Pancreas (tissue), 10 donors: ENCODE data around the gene EGFLAM. TPM values are rescaled to one million over a fixed set of nuclear protein-coding genes. Genes with fewer than 3 reads are reported as not detected.

Experiments used
- ATAC-seq, 4 donors: fragments of 200-7000 bp; cut with Tn5 transposase; one replicate each; pipeline versions ENCODE4 v1.8.0 to v1.9.1; 2020; ENCODE audit warnings: mild to moderate bottlenecking in 4 of 4, moderate library complexity in 4 of 4
- DNase-seq, 6 donors: peaks; one replicate each; pipeline ENCODE4 v3.0.0-alpha.2; 2020
- FAIRE-seq: peaks from 2 replicates; lab custom pipeline; 2012; peaks lifted over from hg19 to GRCh38; lab: Jason Lieb, UNC
- H3K27ac ChIP-seq, 4 donors: fragments of 200-600 bp; sonication (generic); 1 replicate in 3 of 4; 2 replicates in 1 of 4; pipeline versions ENCODE4 v1.5.0 to v1.8.0; 2020
- H3K27me3 ChIP-seq, 4 donors: fragments of 200-600 bp; one replicate each; pipeline ENCODE4 v1.8.0; 2021
- H3K36me3 ChIP-seq, 3 donors: fragments of 200-600 bp; sonication (generic) in 1 of 3; one replicate each; pipeline versions ENCODE4 v1.5.0 to v1.8.0; 2020 to 2021
- H3K4me1 ChIP-seq, 3 donors: fragments of 200-600 bp; one replicate each; pipeline ENCODE4 v1.8.0; 2021
- H3K4me3 ChIP-seq, 4 donors: fragments of 200-600 bp; sonication (generic) in 2 of 4; one replicate each; pipeline versions ENCODE4 v1.5.0 to v1.8.0; 2020 to 2021
- H3K9me3 ChIP-seq, 4 donors: fragments of 200-600 bp; one replicate each; pipeline ENCODE4 v1.8.0; 2021
- CTCF ChIP-seq, 4 donors: fragments of 200-600 bp; sonication (generic) in 3 of 4; IDR thresholded peaks; one replicate each; pipeline versions ENCODE4 v1.5.0 to v1.8.0; 2021; ENCODE audit warnings: antibody characterized with exemption in 4 of 4
- WGBS, 2 donors: extraction: QIAGEN DNeasy Blood & Tissue Kit; methylation state at CpG; one replicate each; pipeline ENCODE4 v1.1.7; 2013; 5-methylcytosine and 5-hydroxymethylcytosine counted together
- intact Hi-C, 3 donors: fragments of 100-400 bp; cut with DNase I; formaldehyde crosslinking; loops; one replicate each; pipeline versions ENCODE4 v1.11.1 to v1.14.2; 2022
- polyA plus RNA-seq, 2 donors: library from polyadenylated mRNA; stranded (reverse); fragments of 200-250 nt; gene quantifications; one replicate each; pipeline ENCODE4 v1.2.3, GENCODE V29; 2013
- total RNA-seq, 6 donors: library from RNA; stranded (reverse); fragmentation: NEBNext Ultra II Directional in 4 of 6; extraction: Animal tissue kit (Norgen Biotek cat#: 25700) in 4 of 6; gene quantifications; one replicate each; pipeline versions ENCODE4 v1.2.1 to v1.2.4, GENCODE V29; 2021 to 2023
- donor health status: healthy with polysubstance abuse.
- donor health status: DM: no; HTN: no; CAD: no; lungs with moderate emphysema.
- donor health status: DM: no; HTN: no; CAD: no.
- donor health status: control.
- donor health status: control.
- donor health status: Bipolar disorder and iron deficiency.
- donor health status: DM: yes; HTN: yes; CAD: no.
- donor health status: DM: no; HTN: no; CAD: no.
- donor health status: DM: no; HTN: no; CAD: no.
- donor health status: DM: yes; HTN: yes; CAD: no.

The EGFLAM gene
- total and polyA plus RNA-seq, 8 donors, result 0.73 to 2.4 (median 1.1) TPM

- no peaks in the 10 kb centered on the region for H3K36me3 ChIP-seq
- intact Hi-C loops, result no loop called here
- no peak overlapping the region for H3K4me3 ChIP-seq
- no peaks in the 10 kb centered on the region for H3K4me1 ChIP-seq
- no peak for TF ChIP-seq CTCF (IDR thresholded peaks at IDR 0.05)
- ATAC-seq (peak in 3 of 4 donors; percentile 16 to 52 (median 36)), DNase-seq (no peak), FAIRE-seq (no peak)
- no peaks in the 10 kb centered on the region for H3K27me3 ChIP-seq
- H3K9me3 ChIP-seq, result no peaks in the 10 kb centered on the region
- peak overlapping the region in 1 of 4 donors; percentile 8 for H3K27ac ChIP-seq
- 83 to 91% methylated on average over 12 of the region's 12 CpGs for WGBS, 2 donors
Observed at GRCh38 chr5:38468202-38468673, 209.9 kb downstream of the EGFLAM start.

GRCh38 chr5:38468978-38469706 lies 210.8 kb downstream of the EGFLAM start:
- Histone ChIP-seq H3K27ac (no peak overlapping the region), H3K27me3 (no peaks in the 10 kb centered on the region), H3K4me1 (no peaks in the 10 kb centered on the region), H3K4me3 (no peak overlapping the region), H3K36me3 (no peaks in the 10 kb centered on the region), H3K9me3 (no peaks in the 10 kb centered on the region)
- intact Hi-C loops, result no loop called here
- WGBS, 2 donors, result 84 to 88% methylated on average over 18 of the region's 18 CpGs
- FAIRE-seq (no peak), DNase-seq (no peak), ATAC-seq (peak in 3 of 4 donors; percentile 29 to 46 (median 32))
- no peak for TF ChIP-seq CTCF (IDR thresholded peaks at IDR 0.05)

GRCh38 chr5:38469707-38470267 lies 211.4 kb downstream of the EGFLAM start:
- H3K27ac ChIP-seq, result no peak overlapping the region

GRCh38 chr5:38471709-38472108 lies 213.3 kb downstream of the EGFLAM start:
- WGBS, 2 donors, result 84 to 92% methylated on average over 4 of the region's 4 CpGs
- Histone ChIP-seq H3K27me3 (no peaks in the 10 kb centered on the region), H3K36me3 (no peaks in the 10 kb centered on the region), H3K4me3 (no peak overlapping the region), H3K4me1 (no peaks in the 10 kb centered on the region), H3K27ac (no peak overlapping the region), H3K9me3 (no peaks in the 10 kb centered on the region)
- intact Hi-C loops, result no loop called here
- FAIRE-seq (no peak), ATAC-seq (no peak), DNase-seq (no peak)
- no peak for TF ChIP-seq CTCF (IDR thresholded peaks at IDR 0.05)

More at GRCh38 chr5:38469707-38470267, 211.4 kb downstream of the EGFLAM start:
- WGBS, 2 donors, result 83 to 89% methylated on average over 11 of the region's 11 CpGs
- FAIRE-seq (no peak), DNase-seq (no peak), ATAC-seq (no peak)
- Histone ChIP-seq H3K36me3 (no peaks in the 10 kb centered on the region), H3K4me1 (no peaks in the 10 kb centered on the region), H3K4me3 (no peak overlapping the region), H3K9me3 (no peaks in the 10 kb centered on the region), H3K27me3 (no peaks in the 10 kb centered on the region)
- intact Hi-C loops, result no loop called here
- TF ChIP-seq CTCF (IDR thresholded peaks at IDR 0.05), result no peak

- ATAC-seq (no peak), DNase-seq (no peak), FAIRE-seq (no peak)
- Histone ChIP-seq H3K27me3 (no peaks in the 10 kb centered on the region), H3K4me1 (no peaks in the 10 kb centered on the region), H3K4me3 (no peak overlapping the region), H3K27ac (no peak overlapping the region), H3K36me3 (no peaks in the 10 kb centered on the region), H3K9me3 (no peaks in the 10 kb centered on the region)
- 93 to 96% methylated on average over 7 of the region's 7 CpGs for WGBS, 2 donors
- TF ChIP-seq CTCF (IDR thresholded peaks at IDR 0.05), result no peak
- intact Hi-C loops, result no loop called here
Observed at GRCh38 chr5:38472541-38472940, 214.2 kb downstream of the EGFLAM start.
